Epithelial cell of proximal tubule (primary cell): ENCODE measurements around the gene NLK. TPM values are rescaled to one million over a fixed set of nuclear protein-coding genes. Genes with fewer than 3 reads are reported as not detected.
"Not testable (repeated sequence)": the region's sequence is repeated elsewhere in the genome, so short reads cannot be mapped to it uniquely, and the experiment has no call there.

Source experiments
- DNase-seq: peaks from one replicate; pipeline ENCODE4 v3.0.0-alpha.2; 2011; ENCODE audit warnings: low read depth
- H3K4me3 ChIP-seq: 2 replicates; pipeline ENCODE4 v1.5.1; 2011; ENCODE audit warnings: low read depth, mild to moderate bottlenecking, low read length
- CTCF ChIP-seq: conservative IDR thresholded peaks from 2 replicates; pipeline ENCODE4 v1.5.1; 2012; ENCODE audit warnings: low read depth, mild to moderate bottlenecking, low read length
- total RNA-seq: library from RNA; depleted of rRNA; stranded (reverse); fragments of >200 nt; gene quantifications from 2 replicates; pipeline ENCODE4 v1.2.3, GENCODE V29; 2015

The NLK gene
- total RNA-seq, 1 donor from 2014 or later = 18.6 TPM

GRCh38 chr17:28020515-28020914 lies 22.0 kb upstream of the NLK start:
- DNase-seq = no peak
- no peak for TF ChIP-seq CTCF
- H3K4me3 ChIP-seq = no peak overlapping the region

GRCh38 chr17:28029044-28029443 lies 13.4 kb upstream of the NLK start:
- H3K4me3 ChIP-seq = no peak overlapping the region
- DNase-seq = no peak
- TF ChIP-seq CTCF = no peak

DNA sequence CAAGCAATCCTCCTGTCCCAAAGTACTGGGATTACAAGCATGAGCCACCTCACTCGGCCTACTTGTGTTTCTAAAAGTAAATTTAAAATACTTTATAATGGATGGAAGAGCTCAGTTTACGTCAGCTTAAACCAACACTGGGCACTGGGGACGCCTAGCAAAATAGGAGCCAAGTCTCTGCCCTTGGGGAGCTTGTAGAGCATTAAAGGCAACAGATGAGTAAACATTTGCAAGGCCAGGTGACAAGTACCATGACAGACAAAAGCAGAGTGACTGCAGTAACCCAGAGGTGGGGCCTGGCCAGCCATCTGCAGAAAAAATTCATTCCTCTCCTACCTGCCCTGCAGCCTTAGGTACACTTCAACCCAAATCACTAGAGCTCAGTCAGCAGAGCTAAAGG lies 12.1 kb upstream of the NLK start:
- no peak for DNase-seq
- no peak for TF ChIP-seq CTCF
- no peak overlapping the region for H3K4me3 ChIP-seq

GRCh38 chr17:28031174-28031573 lies 11.3 kb upstream of the NLK start:
- no peak for TF ChIP-seq CTCF
- no peak overlapping the region for H3K4me3 ChIP-seq
- DNase-seq = no peak

- H3K4me3 ChIP-seq = no peak overlapping the region
- DNase-seq = no peak
- no peak for TF ChIP-seq CTCF
Observed at GRCh38 chr17:28033972-28034714, 8.3 kb upstream of the NLK start.

GRCh38 chr17:28035452-28035851 lies 7.0 kb upstream of the NLK start:
- not testable (repeated sequence) for H3K4me3 ChIP-seq, DNase-seq

- not testable (repeated sequence) for DNase-seq
Observed at GRCh38 chr17:28035884-28036283, 6.6 kb upstream of the NLK start.

GRCh38 chr17:28038802-28039201 lies 3.7 kb upstream of the NLK start:
- no peak for DNase-seq
- H3K4me3 ChIP-seq = no peak overlapping the region
- TF ChIP-seq CTCF = no peak

More at GRCh38 chr17:28035884-28036283, 6.6 kb upstream of the NLK start:
- not testable (repeated sequence) for H3K4me3 ChIP-seq
